K562 (cell line): ENCODE data around the gene PPARGC1A.

Experiments
- CEBPB ChIP-seq: fragments of 450-650 bp; IDR thresholded peaks from 2 replicates; pipeline ENCODE4 v1.6.1; 2016; ENCODE audit warnings: missing genetic modification characterization, missing compliant biosample characterization
- FOSL1 ChIP-seq: fragments of 200-800 bp; sonication (Bioruptor generic); conservative IDR thresholded peaks from 2 replicates; pipeline ENCODE4 v1.6.1; 2016; ENCODE audit warnings: missing genetic modification characterization, missing compliant biosample characterization
- FOXP1 ChIP-seq: sonication (generic); formaldehyde crosslinking; IDR thresholded peaks from 2 replicates; pipeline ENCODE4 v1.8.0; 2022; ENCODE audit warnings: mild to moderate bottlenecking, missing genetic modification reagents
- GABPA ChIP-seq: fragments of 200-800 bp; sonication (Bioruptor generic); conservative IDR thresholded peaks from 2 replicates; pipeline ENCODE4 v1.6.1; 2016; ENCODE audit warnings: low read depth, missing genetic modification characterization, missing compliant biosample characterization
- NONO ChIP-seq, 2 experiments: fragments of 200-400 bp in 1 of 2; fragments of 450-650 bp in 1 of 2; formaldehyde crosslinking in 1 of 2; IDR thresholded peaks; 2 replicates each; pipeline ENCODE4 v1.6.1; 2017; ENCODE audit warnings: low read depth in 2 of 2, mild to moderate bottlenecking in 2 of 2, moderate library complexity in 2 of 2, low read length in 1 of 2
- SMC3 ChIP-seq: conservative IDR thresholded peaks from 2 replicates; pipeline ENCODE4 v1.6.1; 2011; ENCODE audit warnings: low read depth, low read length, improper control_type of control experiment; ENCODE audit not compliant: insufficient read depth
- SREBF2 ChIP-seq: sonication (generic); formaldehyde crosslinking; IDR thresholded peaks from 2 replicates; pipeline ENCODE4 v1.4.0; 2020; ENCODE audit warnings: mild to moderate bottlenecking, missing genetic modification reagents
- ZNF23 ChIP-seq: fragments of 250-450 bp; sonication (Bioruptor Pico); IDR thresholded peaks from 2 replicates; pipeline ENCODE4 v1.4.0; 2020; ENCODE audit warnings: mild to moderate bottlenecking

- no peak for TF ChIP-seq SMC3
- TF ChIP-seq FOSL1 (tag) = no peak
- no peak for TF ChIP-seq GABPA (tag)
- TF ChIP-seq NONO (IDR thresholded peaks at IDR 0.05; ENCODE audit: low read depth in 2 of 2, low read length in 1 of 2) = no peak
- TF ChIP-seq CEBPB (tag) = no peak
- TF ChIP-seq FOXP1 (CRISPR knock-in tag) = no peak
- TF ChIP-seq ZNF23 (CRISPR knock-in tag) = no peak
- TF ChIP-seq SREBF2 (CRISPR knock-in tag) = no peak
Observed at GRCh38 chr4:23814996-23815660, 74.7 kb downstream of the PPARGC1A start.
